Dermis microvascular lymphatic vessel endothelial cell (primary cell): ENCODE results near the gene EGF. TPM values are rescaled to one million over a fixed set of nuclear protein-coding genes. Genes with fewer than 3 reads are reported as not detected.
"Not testable (repeated sequence)": the region's sequence is repeated elsewhere in the genome, so short reads cannot be mapped to it uniquely, and the experiment has no call there.

Source experiments
- DNase-seq, 2 donors: peaks; one replicate each; pipeline versions ENCODE4 v3.0.0 to v3.0.0-alpha.2; 2010; ENCODE audit warnings: low read depth in 2 of 2
- total RNA-seq: library from RNA; depleted of rRNA; stranded (reverse); fragments of >200 nt; gene quantifications from 2 replicates; pipeline ENCODE4 v1.2.1, GENCODE V29; 2014

Gene EGF
- under 0.01 and 0.13 TPM in 2 replicates for total RNA-seq

GRCh38 chr4:109912706-109913595 is at the start of gene EGF:
TSS of gene EGF (plus strand) at chr4:109912883. CDS start at chr4:109913336, 453 bp downstream.
- DNase-seq = peak in 1 of 2 donors; percentile 1

GRCh38 chr4:109864134-109864533 is 48.5 kb upstream of the EGF start:
- DNase-seq = no peak

- no peak for DNase-seq
Observed at GRCh38 chr4:109870061-109870460, 42.6 kb upstream of the EGF start.

GRCh38 chr4:109872065-109872464 is 40.6 kb upstream of the EGF start:
- DNase-seq = no peak

- DNase-seq = no peak
Observed at GRCh38 chr4:109872950-109873656, 39.6 kb upstream of the EGF start.

- DNase-seq = no peak
Observed at GRCh38 chr4:109873791-109874514, 38.7 kb upstream of the EGF start.

- DNase-seq = no peak
Observed at GRCh38 chr4:109875106-109875505, 37.6 kb upstream of the EGF start.

- not testable (repeated sequence) for DNase-seq
Observed at GRCh38 chr4:109875553-109875952, 37.1 kb upstream of the EGF start.

GRCh38 chr4:109876634-109877265 is 35.9 kb upstream of the EGF start:
- no peak for DNase-seq

GRCh38 chr4:109877400-109877799 is 35.3 kb upstream of the EGF start:
- no peak for DNase-seq

GRCh38 chr4:109878355-109878754 is 34.3 kb upstream of the EGF start:
- DNase-seq = no peak

- no peak for DNase-seq
Observed at GRCh38 chr4:109879081-109879480, 33.6 kb upstream of the EGF start.

- DNase-seq = no peak
Observed at GRCh38 chr4:109879636-109880314, 32.9 kb upstream of the EGF start.

- no peak for DNase-seq
Observed at GRCh38 chr4:109886303-109886702, 26.4 kb upstream of the EGF start.

- no peak for DNase-seq
Observed at GRCh38 chr4:109887071-109887470, 25.6 kb upstream of the EGF start.

GRCh38 chr4:109890076-109890475 is 22.6 kb upstream of the EGF start:
- DNase-seq = no peak

- DNase-seq = no peak
Observed at GRCh38 chr4:109902559-109903251, 10.0 kb upstream of the EGF start.

GRCh38 chr4:109908731-109909130 is 4.0 kb upstream of the EGF start:
- DNase-seq = peak; percentile 2 to 4

GRCh38 chr4:109910256-109910655 is 2.4 kb upstream of the EGF start:
- DNase-seq = no peak

- no peak for DNase-seq
Observed at GRCh38 chr4:109913596-109914241, 1.0 kb downstream of the EGF start.
